ENCODE measurements around the gene C3orf20.

Gene C3orf20

GRCh38 chr3:14821151-14821550 lies 146.2 kb downstream of the C3orf20 start:
- DNase-seq, result no peak

- DNase-seq, result no peak
Observed at GRCh38 chr3:14822134-14822533, 147.2 kb downstream of the C3orf20 start.
